Measurements from ENCODE around the gene DNAAF1. TPM values are rescaled to one million over a fixed set of nuclear protein-coding genes. Genes with fewer than 3 reads are reported as not detected.

DNAAF1 gene
- polyA plus RNA-seq, 1 donor (not counting 4 experiments of a cell fraction or from before 2014, with no cell fraction given): 0.01 TPM

DNA sequence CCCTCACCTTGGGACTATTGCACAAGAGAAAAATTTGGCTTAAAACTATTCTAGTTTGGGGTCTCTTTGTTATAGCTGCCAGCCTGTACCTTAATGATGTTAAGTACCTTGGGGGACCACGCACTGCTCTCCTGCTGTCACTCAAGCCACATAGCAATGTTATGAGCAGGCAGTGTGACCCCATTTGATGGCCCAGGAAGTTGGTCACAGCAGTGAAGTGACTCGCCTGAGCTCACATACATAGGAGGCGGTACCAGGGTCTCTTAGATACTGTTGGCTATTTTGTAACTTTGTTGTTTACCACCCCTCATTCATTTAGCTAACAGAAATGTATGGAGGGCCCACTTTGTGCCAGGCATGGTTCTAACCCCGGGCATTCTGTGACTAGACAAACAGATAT, 78.3 kb downstream of the DNAAF1 start:
- Histone ChIP-seq H4K20me1 (ENCODE audit: control insufficient read depth, extremely low read depth, insufficient read depth, low read length) (no peaks in the 10 kb centered on the region), H3K27ac (ENCODE audit: control insufficient read depth, insufficient read depth, low read length) (no peak overlapping the region), H3K9me3 (ENCODE audit: control insufficient read depth, low read depth, low read length) (no peaks in the 10 kb centered on the region), H3K79me2 (ENCODE audit: control insufficient read depth, insufficient read depth, low read length) (no peaks in the 10 kb centered on the region), H3K4me1 (ENCODE audit: control insufficient read depth, extremely low read depth, insufficient read depth, low read length) (no peaks in the 10 kb centered on the region), H3K4me2 (ENCODE audit: control insufficient read depth, extremely low read depth, insufficient read depth, low read depth, low read length) (no peak overlapping the region), H3K4me3 (ENCODE audit: control insufficient read depth in 2 of 3, extremely low read depth in 1 of 3, insufficient read depth in 2 of 3, low read depth in 1 of 3, low read length in 3 of 3) (no peak overlapping the region), H3K27me3 (ENCODE audit: control insufficient read depth, extremely low read depth, insufficient read depth, low read length) (peaks cover 7% of the 10 kb centered on the region), H3K36me3 (ENCODE audit: control insufficient read depth in 2 of 2, extremely low read depth in 1 of 2, insufficient read depth in 2 of 2, low read length in 2 of 2) (no peaks in the 10 kb centered on the region), H3K9ac (ENCODE audit: control insufficient read depth, extremely low read depth, insufficient read depth, low read length) (no peak overlapping the region), H2AFZ (ENCODE audit: control insufficient read depth, low read length) (no peak overlapping the region), H3K9me1 (ENCODE audit: control insufficient read depth, extremely low read depth, insufficient read depth, low read length) (no peaks in the 10 kb centered on the region)
- dilution Hi-C loops (cut with MboI; ENCODE audit: extremely low pct_ligation_motif_present, low sequenced_read_pairs): no loop called here
- DNase-seq (ENCODE audit: low read depth, low spot score) (no peak), FAIRE-seq (no peak)
- no peak for TF ChIP-seq CTCF (optimal IDR thresholded peaks at IDR 0.05 in 1 of 3, IDR thresholded peaks at IDR 0.05 in 1 of 3, conservative IDR thresholded peaks at IDR 0.05 in 1 of 3; ENCODE audit: extremely low read depth in 1 of 3, insufficient read depth in 2 of 3, low read length in 3 of 3)
- TF ChIP-seq EZH2 (IDR thresholded peaks at IDR 0.05; ENCODE audit: low read length): no peak

DNA sequence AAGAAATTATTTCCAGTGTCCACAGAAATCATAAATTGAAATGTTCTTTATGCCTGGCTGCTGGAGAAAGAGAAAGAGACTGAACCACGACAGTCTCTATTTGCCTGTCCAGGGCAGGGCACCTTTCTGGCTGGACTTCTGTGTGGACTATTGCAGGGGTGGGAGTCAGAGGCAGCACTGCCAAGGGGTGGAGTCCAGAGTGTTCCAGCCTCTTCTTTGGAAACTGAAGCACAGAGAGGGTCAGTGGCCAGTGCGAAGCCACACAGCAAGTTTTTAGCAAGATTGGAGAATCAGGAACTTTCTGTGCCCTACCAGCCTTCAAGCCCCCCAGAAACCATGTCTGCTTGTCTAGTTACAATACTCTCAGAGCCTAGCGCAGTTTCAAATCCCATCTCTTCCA, 79.4 kb downstream of the DNAAF1 start:
- no peak for TF ChIP-seq CTCF (optimal IDR thresholded peaks at IDR 0.05 in 1 of 3, IDR thresholded peaks at IDR 0.05 in 1 of 3, conservative IDR thresholded peaks at IDR 0.05 in 1 of 3; ENCODE audit: extremely low read depth in 1 of 3, insufficient read depth in 2 of 3, low read length in 3 of 3)
- no peak for TF ChIP-seq EZH2 (IDR thresholded peaks at IDR 0.05; ENCODE audit: low read length)
- no peaks in the 10 kb centered on the region for H4K20me1 ChIP-seq (ENCODE audit: control insufficient read depth, extremely low read depth, insufficient read depth, low read length)
- FAIRE-seq: no peak

More for the DNA sequence above, 79.4 kb downstream of the DNAAF1 start:
- Histone ChIP-seq H3K4me3 (ENCODE audit: control insufficient read depth in 2 of 3, extremely low read depth in 1 of 3, insufficient read depth in 2 of 3, low read depth in 1 of 3, low read length in 3 of 3) (no peak overlapping the region), H3K4me2 (ENCODE audit: control insufficient read depth, extremely low read depth, insufficient read depth, low read depth, low read length) (no peak overlapping the region), H3K27me3 (ENCODE audit: control insufficient read depth, extremely low read depth, insufficient read depth, low read length) (no peaks in the 10 kb centered on the region), H3K79me2 (ENCODE audit: control insufficient read depth, insufficient read depth, low read length) (no peaks in the 10 kb centered on the region), H3K27ac (ENCODE audit: control insufficient read depth, insufficient read depth, low read length) (no peak overlapping the region), H2AFZ (ENCODE audit: control insufficient read depth, low read length) (no peak overlapping the region), H3K9me3 (ENCODE audit: control insufficient read depth, low read depth, low read length) (no peaks in the 10 kb centered on the region), H3K4me1 (ENCODE audit: control insufficient read depth, extremely low read depth, insufficient read depth, low read length) (no peaks in the 10 kb centered on the region), H3K9ac (ENCODE audit: control insufficient read depth, extremely low read depth, insufficient read depth, low read length) (no peak overlapping the region), H3K9me1 (ENCODE audit: control insufficient read depth, extremely low read depth, insufficient read depth, low read length) (no peaks in the 10 kb centered on the region), H3K36me3 (ENCODE audit: control insufficient read depth in 2 of 2, extremely low read depth in 1 of 2, insufficient read depth in 2 of 2, low read length in 2 of 2) (no peaks in the 10 kb centered on the region)
- dilution Hi-C loops (cut with MboI; ENCODE audit: extremely low pct_ligation_motif_present, low sequenced_read_pairs): no loop called here
- DNase-seq (ENCODE audit: low read depth, low spot score): no peak

Data from keratinocyte (primary cell).